Heart left ventricle (tissue), 13 donors: ENCODE results near the gene ABLIM1.

Source experiments
- CTCF ChIP-seq, 12 donors: fragments of 200-600 bp; sonication (generic) in 4 of 12; IDR thresholded peaks; one replicate each; pipeline versions ENCODE4 v1.5.0 to v1.8.0; 2018 to 2022; ENCODE audit warnings: antibody characterized with exemption in 12 of 12, mild to moderate bottlenecking in 5 of 12
- POLR2A ChIP-seq, 2 donors: fragments of 450-650 bp; IDR thresholded peaks; one replicate each; pipeline ENCODE4 v1.6.1; 2017; ENCODE audit warnings: antibody characterized with exemption in 2 of 2, mild to moderate bottlenecking in 2 of 2, moderate library complexity in 2 of 2
- donor health status: ischemic (EF 13 %, LVEDD 7.1; RV severe dilation, severe dysfunction).
- donor health status: DM: no; HTN: yes; CAD: no.
- donor health status: DM: no; HTN: no; CAD: no.
- donor health status: ischemic (EF 25% LVEDD 6.9; RV normal size, moderate dysfunction).
- donor health status: ischemic (EF 25% LVEDD 5.7; RV mildly dilated, moderate dysfunction).
- donor health status: ischemic (EF 35%, LVEDD 5.7; RV mildly dilated, moderate dysfunction).
- donor health status: nonischemic (EF 11% LVEDD 7.7; RV severe dilation, severe dysfunction).
- donor health status: DM: yes; HTN: yes; CAD: no.
- donor health status: PGD.
- donor health status: ischemic (EF 29% LVEDD 5.4; RV normal size, mild dysfunction).
- donor health status: nonischemic (EF 23%, LVEDD 6.1; RV moderate dilation, normal function).

GRCh38 chr10:114391599-114391998 is 266.5 kb downstream of the ABLIM1 start:
- TF ChIP-seq CTCF (IDR thresholded peaks at IDR 0.05) = no peak
- no peak for TF ChIP-seq POLR2A (IDR thresholded peaks at IDR 0.05)
